ENCODE data around the gene CST6. TPM values are rescaled to one million over a fixed set of nuclear protein-coding genes. Genes with fewer than 3 reads are reported as not detected.

The CST6 gene
- total RNA-seq, 1 donor from 2014 or later, result not detected

GRCh38 chr11:66039765-66040164, 28.0 kb downstream of the CST6 start:
- no peak overlapping the region for H3K4me3 Mint-ChIP-seq
- Histone ChIP-seq H3K9ac (no peak overlapping the region), H4K20me1 (ENCODE audit: low read depth) (no peaks in the 10 kb centered on the region), H2AFZ (replicated peaks) (no peak overlapping the region), H3K9me3 (ENCODE audit: low read depth) (no peaks in the 10 kb centered on the region), H3K4me3 (no peak overlapping the region), H3K4me1 (peaks cover 2% of the 10 kb centered on the region), H3K27me3 (no peaks in the 10 kb centered on the region), H3K27ac (no peak overlapping the region), H3K4me2 (no peak overlapping the region), H3K79me2 (ENCODE audit: low read depth) (peaks cover 4% of the 10 kb centered on the region), H3K36me3 (peaks cover 4% of the 10 kb centered on the region), H3F3A (ENCODE audit: low read depth) (peaks cover 3% of the 10 kb centered on the region)
- DNase-seq (ENCODE audit: low spot score), result no peak
- TF ChIP-seq EZH2 (IDR thresholded peaks at IDR 0.05) (no peak), EZH2phosphoT487 (IDR thresholded peaks at IDR 0.05) (no peak), CTCF (IDR thresholded peaks at IDR 0.05) (no peak)
- no peak overlapping the region for H3K27ac Mint-ChIP-seq
- peaks cover 13% of the 10 kb centered on the region for H3K9me3 Mint-ChIP-seq
- H3K27me3 Mint-ChIP-seq (ENCODE audit: insufficient read depth, low read depth), result peaks cover 4% of the 10 kb centered on the region
- H3K4me1 Mint-ChIP-seq, result peaks cover 4% of the 10 kb centered on the region
- no peaks in the 10 kb centered on the region for H3K36me3 Mint-ChIP-seq

- no peak for DNase-seq (ENCODE audit: low spot score)
- H3K9me3 Mint-ChIP-seq, result peaks cover 3% of the 10 kb centered on the region
- H3K36me3 ChIP-seq, result peaks cover 4% of the 10 kb centered on the region
Measured at GRCh38 chr11:66042227-66042995, 30.6 kb downstream of the CST6 start.

GRCh38 chr11:66042996-66043906, 31.4 kb downstream of the CST6 start:
- no peaks in the 10 kb centered on the region for H3K27me3 ChIP-seq
- H3K4me2 ChIP-seq, result no peak overlapping the region
- H3K27me3 Mint-ChIP-seq (ENCODE audit: insufficient read depth, low read depth), result no peaks in the 10 kb centered on the region
- H4K20me1 ChIP-seq (ENCODE audit: low read depth), result peaks cover 5% of the 10 kb centered on the region
- no peak for DNase-seq (ENCODE audit: low spot score)
- H3K9me3 Mint-ChIP-seq, result peaks cover 2% of the 10 kb centered on the region
- no peak overlapping the region for H3K9ac ChIP-seq
- peaks cover 20% of the 10 kb centered on the region for H3K79me2 ChIP-seq (ENCODE audit: low read depth)
- H3K36me3 Mint-ChIP-seq, result no peaks in the 10 kb centered on the region
- no peak for TF ChIP-seq EZH2 (IDR thresholded peaks at IDR 0.05)
- TF ChIP-seq EZH2phosphoT487 (IDR thresholded peaks at IDR 0.05), result no peak
- TF ChIP-seq CTCF (IDR thresholded peaks at IDR 0.05), result no peak
- H3K4me1 ChIP-seq, result peaks cover 14% of the 10 kb centered on the region
- H2AFZ ChIP-seq (replicated peaks), result no peak overlapping the region
- peaks cover 14% of the 10 kb centered on the region for H3K4me1 Mint-ChIP-seq
- no peaks in the 10 kb centered on the region for H3K9me3 ChIP-seq (ENCODE audit: low read depth)
- no peak overlapping the region for H3K27ac ChIP-seq
- H3K4me3 ChIP-seq, result no peak overlapping the region
- H3K27ac Mint-ChIP-seq, result no peak overlapping the region
- H3K36me3 ChIP-seq, result peaks cover 4% of the 10 kb centered on the region
- H3K4me3 Mint-ChIP-seq, result no peak overlapping the region
- H3F3A ChIP-seq (ENCODE audit: low read depth), result peaks cover 16% of the 10 kb centered on the region

More at GRCh38 chr11:66042227-66042995, 30.6 kb downstream of the CST6 start:
- Histone ChIP-seq H3K4me3 (no peak overlapping the region), H3F3A (ENCODE audit: low read depth) (peaks cover 16% of the 10 kb centered on the region), H3K9me3 (ENCODE audit: low read depth) (no peaks in the 10 kb centered on the region), H3K4me1 (peaks cover 8% of the 10 kb centered on the region), H3K9ac (no peak overlapping the region), H3K4me2 (no peak overlapping the region), H2AFZ (replicated peaks) (no peak overlapping the region), H4K20me1 (ENCODE audit: low read depth) (peaks cover 5% of the 10 kb centered on the region), H3K79me2 (ENCODE audit: low read depth) (peaks cover 12% of the 10 kb centered on the region), H3K27ac (no peak overlapping the region), H3K27me3 (no peaks in the 10 kb centered on the region)
- no peaks in the 10 kb centered on the region for H3K36me3 Mint-ChIP-seq
- no peak overlapping the region for H3K4me3 Mint-ChIP-seq
- H3K4me1 Mint-ChIP-seq, result peaks cover 7% of the 10 kb centered on the region
- no peaks in the 10 kb centered on the region for H3K27me3 Mint-ChIP-seq (ENCODE audit: insufficient read depth, low read depth)
- TF ChIP-seq CTCF (IDR thresholded peaks at IDR 0.05), result no peak
- TF ChIP-seq EZH2phosphoT487 (IDR thresholded peaks at IDR 0.05), result no peak
- TF ChIP-seq EZH2 (IDR thresholded peaks at IDR 0.05), result no peak
- no peak overlapping the region for H3K27ac Mint-ChIP-seq

Measured in neural progenitor cell (in vitro differentiated cells).